Measurements from ENCODE around the gene ZNF865.
"Not testable (repeated sequence)": the region's sequence is repeated elsewhere in the genome, so short reads cannot be mapped to it uniquely, and the experiment has no call there.

Gene ZNF865

DNA sequence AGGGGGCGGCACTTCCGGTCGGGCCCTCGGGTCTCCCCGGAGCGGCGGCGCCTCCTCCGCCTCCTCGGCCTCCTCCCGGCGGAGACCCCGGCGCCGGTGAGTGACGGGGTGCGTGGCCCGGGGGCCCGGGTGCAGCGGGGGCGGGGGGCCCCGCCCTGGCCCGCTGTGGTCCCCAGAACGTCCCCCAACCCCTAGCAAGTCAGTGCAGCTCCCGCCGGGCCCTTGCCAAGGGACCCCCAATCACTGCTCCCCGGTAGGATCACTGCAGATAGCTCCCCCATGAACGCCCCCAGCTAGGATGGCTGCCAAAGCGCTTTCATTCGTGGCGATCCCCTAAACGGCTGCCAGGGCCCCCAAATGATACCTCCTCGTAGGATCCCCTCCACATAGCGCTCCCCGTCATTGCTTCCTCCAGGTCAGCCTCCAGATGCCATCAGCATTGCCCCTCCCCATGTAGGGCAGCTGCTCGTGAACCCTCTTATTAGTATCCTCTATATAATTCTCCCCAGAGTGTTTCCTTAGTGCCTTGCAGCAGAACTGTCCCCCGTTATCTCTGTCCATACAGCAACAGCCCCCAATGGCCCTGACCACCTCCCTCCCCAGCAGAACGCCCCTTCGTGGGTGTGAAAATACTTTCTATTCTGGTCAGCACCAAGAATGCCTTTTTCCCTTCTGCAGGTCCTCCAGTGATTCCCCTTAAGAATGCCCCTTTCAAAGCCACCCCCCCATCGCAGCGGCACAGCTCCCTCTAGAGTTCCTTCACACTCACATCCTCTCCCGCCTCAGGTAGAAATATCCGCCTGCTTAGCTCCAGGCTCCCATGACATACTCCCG lies at the start of gene ZNF865:
TSS of gene ZNF865 (plus strand) at position 11 of the 834 bp plus-strand sequence. CDS start 7,972 bp downstream, outside the sequence.
- peak; percentile 91 for DNase-seq (ENCODE audit: low read depth in 2 of 2)
- TF ChIP-seq, protein P1, sequence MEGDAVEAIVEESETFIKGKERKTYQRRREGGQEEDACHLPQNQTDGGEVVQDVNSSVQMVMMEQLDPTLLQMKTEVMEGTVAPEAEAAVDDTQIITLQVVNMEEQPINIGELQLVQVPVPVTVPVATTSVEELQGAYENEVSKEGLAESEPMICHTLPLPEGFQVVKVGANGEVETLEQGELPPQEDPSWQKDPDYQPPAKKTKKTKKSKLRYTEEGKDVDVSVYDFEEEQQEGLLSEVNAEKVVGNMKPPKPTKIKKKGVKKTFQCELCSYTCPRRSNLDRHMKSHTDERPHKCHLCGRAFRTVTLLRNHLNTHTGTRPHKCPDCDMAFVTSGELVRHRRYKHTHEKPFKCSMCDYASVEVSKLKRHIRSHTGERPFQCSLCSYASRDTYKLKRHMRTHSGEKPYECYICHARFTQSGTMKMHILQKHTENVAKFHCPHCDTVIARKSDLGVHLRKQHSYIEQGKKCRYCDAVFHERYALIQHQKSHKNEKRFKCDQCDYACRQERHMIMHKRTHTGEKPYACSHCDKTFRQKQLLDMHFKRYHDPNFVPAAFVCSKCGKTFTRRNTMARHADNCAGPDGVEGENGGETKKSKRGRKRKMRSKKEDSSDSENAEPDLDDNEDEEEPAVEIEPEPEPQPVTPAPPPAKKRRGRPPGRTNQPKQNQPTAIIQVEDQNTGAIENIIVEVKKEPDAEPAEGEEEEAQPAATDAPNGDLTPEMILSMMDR (IDR thresholded peaks at IDR 0.05; ENCODE audit: low read depth, low read length) = peak; percentile 92
- H3K4me3 ChIP-seq (replicated peaks in 1 of 2; ENCODE audit: low read depth in 2 of 2, low read length in 2 of 2) = peak within 1 kb of the TSS; percentile 88 to 97

DNA sequence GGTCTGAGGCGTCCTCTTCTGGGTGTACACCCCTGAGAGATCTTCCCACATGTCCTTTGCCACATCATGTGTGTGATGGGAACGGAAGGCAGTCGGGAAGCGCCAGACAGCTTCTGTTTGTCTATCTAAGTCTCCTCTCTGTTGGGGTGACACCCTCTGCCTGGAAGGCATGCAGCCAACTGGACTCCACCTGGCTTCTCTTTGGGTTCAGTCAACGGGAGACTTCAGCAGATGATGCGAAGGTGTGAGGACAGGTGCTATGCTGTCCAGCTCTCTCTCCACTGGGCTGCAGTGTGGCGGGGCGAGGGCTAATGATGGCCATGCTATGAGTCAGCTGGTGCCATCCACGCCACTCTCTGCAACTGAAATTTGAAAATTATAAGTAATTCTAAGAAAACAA lies 45.8 kb upstream of the ZNF865 start:
- H3K4me3 ChIP-seq (replicated peaks in 1 of 2; ENCODE audit: low read depth in 2 of 2, low read length in 2 of 2) = no peak overlapping the region
- no peak for DNase-seq (ENCODE audit: low read depth in 2 of 2)
- TF ChIP-seq, protein P1 (IDR thresholded peaks at IDR 0.05; ENCODE audit: low read depth, low read length) = no peak

DNA sequence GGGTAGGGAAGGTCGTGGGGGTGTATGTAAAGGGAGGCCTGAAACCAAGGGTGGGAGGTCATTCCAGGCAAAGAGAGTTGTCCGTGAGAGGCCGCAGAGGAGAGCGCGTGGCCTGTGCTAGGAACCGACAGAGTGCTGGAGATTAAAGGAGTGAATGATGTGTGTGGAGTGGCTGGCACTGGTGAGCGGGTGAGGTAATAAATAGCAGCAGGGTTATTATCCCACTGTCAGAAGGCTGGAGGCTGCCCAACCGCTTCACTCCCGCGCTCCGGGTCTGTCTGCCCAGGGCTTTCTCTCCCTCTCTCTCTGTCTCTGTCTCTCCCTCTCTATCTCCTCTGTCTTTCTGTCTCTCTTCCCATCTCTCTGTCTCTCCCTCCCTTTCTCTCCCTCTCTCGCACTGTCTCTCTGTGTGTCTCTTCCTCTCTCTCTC lies 42.2 kb upstream of the ZNF865 start:
- no peak overlapping the region for H3K4me3 ChIP-seq (replicated peaks in 1 of 2; ENCODE audit: low read depth in 2 of 2, low read length in 2 of 2)
- DNase-seq (ENCODE audit: low read depth in 2 of 2) = peak in 1 of 2 donors; percentile 70
- TF ChIP-seq, protein P1 (IDR thresholded peaks at IDR 0.05; ENCODE audit: low read depth, low read length) = no peak

DNA sequence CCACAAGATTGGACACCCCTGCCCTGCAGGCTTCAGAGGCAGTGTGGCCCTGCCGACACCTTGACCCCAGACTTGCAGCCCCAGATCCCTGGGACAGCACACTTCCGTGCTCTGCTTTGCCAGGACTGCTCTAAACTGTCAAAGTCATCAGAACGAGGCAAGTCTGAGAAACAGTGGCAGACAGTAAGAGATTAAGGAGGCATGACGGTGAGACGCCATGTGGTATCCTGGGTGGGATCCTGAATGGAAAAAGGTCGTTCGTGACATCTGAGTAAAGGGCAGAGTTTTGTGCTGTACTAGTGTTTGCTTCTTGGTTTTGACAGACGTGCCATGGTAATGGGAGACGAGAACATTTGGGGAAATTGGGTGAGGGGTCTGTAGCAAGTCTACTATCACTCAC lies 38.6 kb upstream of the ZNF865 start:
- DNase-seq (ENCODE audit: low read depth in 2 of 2) = no peak
- TF ChIP-seq, protein P1 (IDR thresholded peaks at IDR 0.05; ENCODE audit: low read depth, low read length) = no peak

DNA sequence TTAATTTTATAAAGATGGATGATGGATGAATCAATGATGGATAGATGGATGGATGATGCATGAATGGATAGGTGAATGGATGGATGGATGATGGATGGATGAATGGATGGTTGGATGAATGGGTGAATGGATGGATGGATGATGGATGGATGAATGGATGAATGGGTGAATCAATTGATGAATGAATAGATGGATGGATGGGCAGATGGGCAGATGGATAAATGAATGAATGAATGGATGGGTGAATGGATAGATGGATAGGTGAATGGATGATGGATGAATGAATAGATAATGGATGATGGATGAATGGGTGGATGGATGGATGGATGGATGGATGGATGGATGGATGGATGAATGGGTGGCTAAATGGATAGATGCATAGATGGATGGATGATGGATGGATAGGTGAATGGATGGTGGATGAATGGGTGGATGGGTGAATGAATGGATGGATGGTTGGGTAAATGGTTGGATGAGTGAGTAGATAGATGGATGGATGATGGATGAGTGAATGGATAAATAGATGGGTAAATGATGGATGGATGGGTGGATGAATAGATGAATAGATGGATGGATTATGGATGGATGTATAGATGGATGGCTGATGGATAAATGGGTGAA lies 37.6 kb upstream of the ZNF865 start:
- DNase-seq (ENCODE audit: low read depth in 2 of 2) = no peak
- no peak overlapping the region for H3K4me3 ChIP-seq (replicated peaks in 1 of 2; ENCODE audit: low read depth in 2 of 2, low read length in 2 of 2)
- TF ChIP-seq, protein P1 (IDR thresholded peaks at IDR 0.05; ENCODE audit: low read depth, low read length) = no peak

More for the DNA sequence above, 38.6 kb upstream of the ZNF865 start:
- H3K4me3 ChIP-seq (replicated peaks in 1 of 2; ENCODE audit: low read depth in 2 of 2, low read length in 2 of 2) = no peak overlapping the region

DNA sequence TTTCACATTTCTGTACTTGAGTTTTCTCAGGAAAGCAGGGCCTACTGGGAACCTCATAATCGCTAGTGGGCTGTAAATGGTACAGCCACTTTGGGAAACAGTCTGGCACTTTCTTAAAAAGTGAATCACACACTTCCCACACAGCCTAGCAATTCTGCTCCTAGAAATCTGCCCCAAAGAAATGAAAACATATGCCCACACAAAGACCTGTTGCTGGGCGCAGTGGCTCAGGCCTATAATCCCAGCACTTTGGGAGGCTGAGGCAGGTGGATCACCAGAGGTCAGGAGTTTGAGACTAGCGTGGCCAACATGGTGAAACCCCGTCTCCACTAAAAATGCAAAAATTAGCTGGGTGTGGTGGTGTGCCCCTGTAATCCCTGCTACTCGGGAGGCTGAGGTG lies 36.0 kb upstream of the ZNF865 start:
- not testable (repeated sequence) for H3K4me3 ChIP-seq (replicated peaks in 1 of 2; ENCODE audit: low read depth in 2 of 2, low read length in 2 of 2); DNase-seq (ENCODE audit: low read depth in 2 of 2)

DNA sequence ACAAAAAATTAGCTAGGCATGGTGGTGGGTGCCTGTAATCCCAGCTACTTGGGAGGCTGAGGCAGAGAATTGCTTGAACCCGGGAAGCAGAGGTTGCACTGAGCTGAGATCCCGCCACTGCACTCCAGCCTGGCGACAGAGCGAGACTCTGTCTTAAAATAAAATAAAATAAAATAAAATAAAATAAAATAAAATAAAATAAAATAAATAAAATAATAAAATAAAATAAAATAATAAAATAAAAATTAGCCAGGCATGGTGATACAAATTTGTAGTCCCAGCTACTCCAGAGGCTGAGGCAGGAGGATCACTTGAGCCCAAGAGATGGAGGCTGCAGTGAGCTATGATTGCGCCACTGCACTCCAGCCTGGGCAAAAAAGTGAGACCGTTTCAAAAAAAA lies 31.5 kb upstream of the ZNF865 start:
- not testable (repeated sequence) for H3K4me3 ChIP-seq (replicated peaks in 1 of 2; ENCODE audit: low read depth in 2 of 2, low read length in 2 of 2); DNase-seq (ENCODE audit: low read depth in 2 of 2)
